Vagina (tissue), 2 donors: Measurements from ENCODE around the gene STK11IP. TPM values are rescaled to one million over a fixed set of nuclear protein-coding genes. Genes with fewer than 3 reads are reported as not detected.

Experiments used
- DNase-seq, 2 donors: peaks; one replicate each; pipeline ENCODE4 v3.0.0-alpha.2; 2017; ENCODE audit errors: extremely low spot score in 2 of 2
- H3K27ac ChIP-seq: fragments of 200-600 bp; sonication (generic); one replicate; pipeline ENCODE4 v1.5.1; 2019
- H3K27me3 ChIP-seq: fragments of 200-600 bp; sonication (generic); one replicate; pipeline ENCODE4 v1.5.1; 2019
- H3K36me3 ChIP-seq, 2 donors: fragments of 200-600 bp; sonication (generic); one replicate each; pipeline ENCODE4 v1.5.1; 2017 to 2019
- H3K4me1 ChIP-seq: fragments of 200-600 bp; sonication (generic); one replicate; pipeline ENCODE4 v1.5.1; 2019
- H3K4me3 ChIP-seq, 2 donors: fragments of 200-600 bp; sonication (generic); 1 replicate in 1 of 2; 2 replicates in 1 of 2; pipeline ENCODE4 v1.5.1; 2016 to 2019
- H3K9me3 ChIP-seq: fragments of 200-600 bp; sonication (generic); one replicate; pipeline ENCODE4 v1.5.1; 2019
- POLR2A ChIP-seq, 2 donors: fragments of 450-650 bp; IDR thresholded peaks; one replicate each; pipeline ENCODE4 v1.6.1; 2017; ENCODE audit warnings: antibody characterized with exemption in 2 of 2, mild to moderate bottlenecking in 2 of 2, moderate library complexity in 2 of 2
- POLR2AphosphoS5 ChIP-seq, 2 donors: sonication (generic); formaldehyde crosslinking; IDR thresholded peaks; one replicate each; pipeline ENCODE4 v1.9.0; 2017; ENCODE audit warnings: antibody characterized with exemption in 2 of 2, mild to moderate bottlenecking in 2 of 2, low read depth in 1 of 2; ENCODE audit not compliant: insufficient read depth in 1 of 2
- intact Hi-C: fragments of 100-400 bp; cut with DNase I; formaldehyde crosslinking; loops from one replicate; pipeline ENCODE4 v1.15.1; 2023
- total RNA-seq: library from RNA; depleted of rRNA; stranded (reverse); fragments of >200 nt; gene quantifications from one replicate; pipeline ENCODE4 v1.2.3, GENCODE V29; 2016
- TF ChIP-seq, protein P1 (sequence below), 3 experiments: fragments of 450-650 bp in 2 of 3; fragments of 200-600 bp in 1 of 3; sonication (generic) in 1 of 3; IDR thresholded peaks; one replicate each; pipeline ENCODE4 v1.5.1; 2017 to 2019; ENCODE audit warnings: antibody characterized with exemption in 3 of 3, mild to moderate bottlenecking in 2 of 3, moderate library complexity in 2 of 3

STK11IP gene
- total RNA-seq, 1 donor from 2014 or later = 11.3 TPM

DNA sequence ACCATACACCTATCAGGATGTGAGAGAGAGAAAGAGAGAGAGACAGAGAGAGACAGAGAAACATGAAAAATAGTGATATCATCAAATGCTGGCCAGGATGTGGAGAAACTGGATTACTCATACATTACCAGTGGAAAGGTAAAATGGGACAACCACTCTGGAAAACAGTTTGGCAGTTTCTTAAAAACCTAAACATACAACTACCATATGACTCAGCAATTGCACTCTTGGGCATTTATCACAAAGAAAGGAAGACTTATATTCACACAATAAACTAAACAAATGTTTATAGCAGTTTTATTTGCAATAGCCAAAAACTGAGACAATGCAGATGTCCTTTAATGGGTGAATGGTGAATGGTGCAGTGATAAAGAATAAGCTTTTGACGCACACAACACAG, 58.9 kb downstream of the STK11IP start:
- no peak for DNase-seq
- Histone ChIP-seq H3K27me3 (no peaks in the 10 kb centered on the region), H3K36me3 (no peaks in the 10 kb centered on the region), H3K27ac (no peak overlapping the region), H3K9me3 (no peaks in the 10 kb centered on the region), H3K4me3 (no peak overlapping the region), H3K4me1 (peaks cover 8% of the 10 kb centered on the region)
- intact Hi-C loops = no loop called here
- TF ChIP-seq, protein P1, sequence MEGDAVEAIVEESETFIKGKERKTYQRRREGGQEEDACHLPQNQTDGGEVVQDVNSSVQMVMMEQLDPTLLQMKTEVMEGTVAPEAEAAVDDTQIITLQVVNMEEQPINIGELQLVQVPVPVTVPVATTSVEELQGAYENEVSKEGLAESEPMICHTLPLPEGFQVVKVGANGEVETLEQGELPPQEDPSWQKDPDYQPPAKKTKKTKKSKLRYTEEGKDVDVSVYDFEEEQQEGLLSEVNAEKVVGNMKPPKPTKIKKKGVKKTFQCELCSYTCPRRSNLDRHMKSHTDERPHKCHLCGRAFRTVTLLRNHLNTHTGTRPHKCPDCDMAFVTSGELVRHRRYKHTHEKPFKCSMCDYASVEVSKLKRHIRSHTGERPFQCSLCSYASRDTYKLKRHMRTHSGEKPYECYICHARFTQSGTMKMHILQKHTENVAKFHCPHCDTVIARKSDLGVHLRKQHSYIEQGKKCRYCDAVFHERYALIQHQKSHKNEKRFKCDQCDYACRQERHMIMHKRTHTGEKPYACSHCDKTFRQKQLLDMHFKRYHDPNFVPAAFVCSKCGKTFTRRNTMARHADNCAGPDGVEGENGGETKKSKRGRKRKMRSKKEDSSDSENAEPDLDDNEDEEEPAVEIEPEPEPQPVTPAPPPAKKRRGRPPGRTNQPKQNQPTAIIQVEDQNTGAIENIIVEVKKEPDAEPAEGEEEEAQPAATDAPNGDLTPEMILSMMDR (IDR thresholded peaks at IDR 0.05) = no peak
- TF ChIP-seq POLR2A (IDR thresholded peaks at IDR 0.05) (no peak), POLR2AphosphoS5 (IDR thresholded peaks at IDR 0.05; ENCODE audit: insufficient read depth in 1 of 2, low read depth in 1 of 2) (no peak)

DNA sequence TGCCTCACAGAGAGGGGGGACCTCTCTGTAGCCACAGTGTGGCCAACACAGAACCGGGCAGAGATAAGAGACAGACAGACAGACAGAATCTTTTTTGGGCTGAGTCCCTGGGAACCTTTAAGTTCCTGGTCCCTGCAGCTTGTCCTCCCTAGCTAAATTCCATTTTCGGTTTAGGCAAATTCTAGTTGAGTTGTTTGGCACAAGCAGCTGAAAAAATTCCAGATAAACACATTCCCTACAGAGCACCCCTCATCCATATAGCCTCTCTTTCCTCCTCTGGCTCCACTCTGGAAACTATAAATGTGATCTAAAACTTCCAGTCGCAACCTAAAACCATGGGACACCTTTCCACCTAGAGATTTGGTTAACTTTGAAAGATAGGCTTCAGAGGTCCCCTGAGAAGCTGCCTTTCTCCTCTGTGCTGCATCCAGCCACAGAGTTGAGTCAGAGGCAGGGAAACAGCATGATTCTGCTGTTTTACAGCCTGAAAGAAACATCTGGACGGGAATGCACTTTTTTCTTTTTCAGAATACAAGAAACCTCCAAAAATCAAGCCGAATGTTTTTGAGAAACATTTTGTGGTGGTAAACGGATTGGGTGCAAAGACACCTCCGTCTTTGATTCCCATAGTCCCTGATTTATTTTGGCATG, 60.7 kb downstream of the STK11IP start:
- intact Hi-C loops = no loop called here
- no peak for TF ChIP-seq POLR2A (IDR thresholded peaks at IDR 0.05)
- TF ChIP-seq, protein P1 (IDR thresholded peaks at IDR 0.05) = no peak
- TF ChIP-seq POLR2AphosphoS5 (IDR thresholded peaks at IDR 0.05; ENCODE audit: insufficient read depth in 1 of 2, low read depth in 1 of 2) = no peak
- DNase-seq = peak in 1 of 2 donors; percentile 44
- Histone ChIP-seq H3K4me3 (no peak overlapping the region), H3K9me3 (no peaks in the 10 kb centered on the region), H3K27me3 (no peaks in the 10 kb centered on the region), H3K36me3 (no peaks in the 10 kb centered on the region), H3K27ac (peak overlapping the region; percentile 69), H3K4me1 (peaks cover 8% of the 10 kb centered on the region)

DNA sequence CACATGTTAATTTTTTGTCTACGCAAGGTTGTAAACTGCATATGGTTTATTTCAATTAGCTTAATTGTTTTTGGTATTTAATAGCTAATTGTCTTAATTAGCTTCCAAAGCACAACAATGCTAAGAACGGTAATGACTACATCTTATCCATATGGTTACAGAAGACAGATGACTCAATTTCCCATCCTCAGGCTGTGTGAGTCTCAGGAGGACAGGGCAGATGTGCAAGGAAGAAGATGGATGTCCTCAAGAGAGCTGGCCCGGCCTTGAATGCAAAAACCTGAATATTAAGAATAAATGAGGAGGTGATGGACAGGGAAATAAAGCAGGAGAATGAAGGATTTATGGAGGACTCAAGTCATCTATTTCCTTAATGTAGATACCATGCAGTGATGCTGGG, 61.2 kb downstream of the STK11IP start:
- intact Hi-C loops = no loop called here
- Histone ChIP-seq H3K27ac (peak overlapping the region; percentile 69), H3K4me3 (no peak overlapping the region), H3K4me1 (peaks cover 8% of the 10 kb centered on the region), H3K27me3 (no peaks in the 10 kb centered on the region), H3K9me3 (no peaks in the 10 kb centered on the region), H3K36me3 (no peaks in the 10 kb centered on the region)
- TF ChIP-seq POLR2AphosphoS5 (IDR thresholded peaks at IDR 0.05; ENCODE audit: insufficient read depth in 1 of 2, low read depth in 1 of 2) (no peak), POLR2A (IDR thresholded peaks at IDR 0.05) (no peak)
- TF ChIP-seq, protein P1 (IDR thresholded peaks at IDR 0.05) = no peak
- peak in 1 of 2 donors; percentile 8 for DNase-seq

- no peaks in the 10 kb centered on the region for H3K9me3 ChIP-seq
- peaks cover 8% of the 10 kb centered on the region for H3K4me1 ChIP-seq
- H3K27me3 ChIP-seq = no peaks in the 10 kb centered on the region
- TF ChIP-seq, protein P1 (IDR thresholded peaks at IDR 0.05) = no peak
- TF ChIP-seq POLR2A (IDR thresholded peaks at IDR 0.05) (no peak), POLR2AphosphoS5 (IDR thresholded peaks at IDR 0.05; ENCODE audit: insufficient read depth in 1 of 2, low read depth in 1 of 2) (no peak)
- no peak overlapping the region for H3K4me3 ChIP-seq
- peak; percentile 16 to 46 for DNase-seq
- H3K27ac ChIP-seq = no peak overlapping the region
- intact Hi-C loops = no loop called here
- no peaks in the 10 kb centered on the region for H3K36me3 ChIP-seq
Measured at GRCh38 chr2:219661197-219661954, 63.7 kb downstream of the STK11IP start.

- DNase-seq = peak; percentile 34 to 44
- intact Hi-C loops = no loop called here
- Histone ChIP-seq H3K27ac (no peak overlapping the region), H3K9me3 (no peaks in the 10 kb centered on the region), H3K36me3 (no peaks in the 10 kb centered on the region), H3K4me1 (peaks cover 8% of the 10 kb centered on the region), H3K27me3 (no peaks in the 10 kb centered on the region), H3K4me3 (no peak overlapping the region)
- TF ChIP-seq POLR2AphosphoS5 (IDR thresholded peaks at IDR 0.05; ENCODE audit: insufficient read depth in 1 of 2, low read depth in 1 of 2) (no peak), POLR2A (IDR thresholded peaks at IDR 0.05) (no peak)
- TF ChIP-seq, protein P1 (IDR thresholded peaks at IDR 0.05) = no peak
Measured at GRCh38 chr2:219661955-219662395, 64.3 kb downstream of the STK11IP start.
